Activated naive CD4-positive, alpha-beta T cell (primary cell): ENCODE data around the gene NOX3.

Experiments used
- DNase-seq, 4 experiments: peaks; one replicate each; lab custom pipeline; 2025; lab: John Stamatoyannopoulos, UW

Gene NOX3

GRCh38 chr6:155399062-155399744 lies 56.4 kb downstream of the NOX3 start:
- DNase-seq = no peak

- DNase-seq = no peak
These were observed 57.0 kb downstream of the NOX3 start for GRCh38 chr6:155398701-155399061.

GRCh38 chr6:155398221-155398620 lies 57.4 kb downstream of the NOX3 start:
- no peak for DNase-seq

- DNase-seq = no peak
These were observed 58.4 kb downstream of the NOX3 start for GRCh38 chr6:155397172-155397705.

GRCh38 chr6:155396605-155397004 lies 59.0 kb downstream of the NOX3 start:
- DNase-seq = no peak

GRCh38 chr6:155395339-155395738 lies 60.3 kb downstream of the NOX3 start:
- DNase-seq = no peak

GRCh38 chr6:155389130-155389529 lies 66.5 kb downstream of the NOX3 start:
- DNase-seq = no peak

GRCh38 chr6:155388591-155388990 lies 67.0 kb downstream of the NOX3 start:
- DNase-seq = no peak

GRCh38 chr6:155387481-155387880 lies 68.2 kb downstream of the NOX3 start:
- no peak for DNase-seq

GRCh38 chr6:155384321-155384952 lies 71.2 kb downstream of the NOX3 start:
- DNase-seq = no peak

- no peak for DNase-seq
These were observed 71.7 kb downstream of the NOX3 start for GRCh38 chr6:155383913-155384312.

- no peak for DNase-seq
These were observed 73.3 kb downstream of the NOX3 start for GRCh38 chr6:155382338-155382685.

GRCh38 chr6:155381673-155382337 lies 73.8 kb downstream of the NOX3 start:
- no peak for DNase-seq

- no peak for DNase-seq
These were observed 74.8 kb downstream of the NOX3 start for GRCh38 chr6:155380666-155381332.

- no peak for DNase-seq
These were observed 76.9 kb downstream of the NOX3 start for GRCh38 chr6:155378724-155379123.

GRCh38 chr6:155378276-155378675 lies 77.4 kb downstream of the NOX3 start:
- DNase-seq = no peak

GRCh38 chr6:155377061-155377460 lies 78.6 kb downstream of the NOX3 start:
- DNase-seq = no peak

GRCh38 chr6:155375801-155376200 lies 79.8 kb downstream of the NOX3 start:
- DNase-seq = no peak

GRCh38 chr6:155374681-155375080 lies 81.0 kb downstream of the NOX3 start:
- DNase-seq = no peak

GRCh38 chr6:155373276-155373675 lies 82.4 kb downstream of the NOX3 start:
- DNase-seq = no peak

GRCh38 chr6:155372256-155372655 lies 83.4 kb downstream of the NOX3 start:
- DNase-seq = no peak

- no peak for DNase-seq
These were observed 84.4 kb downstream of the NOX3 start for GRCh38 chr6:155371230-155371629.

GRCh38 chr6:155366325-155366724 lies 89.3 kb downstream of the NOX3 start:
- no peak for DNase-seq
